Right atrium auricular region (tissue), 2 donors: ENCODE measurements around the gene BICDL2. TPM values are rescaled to one million over a fixed set of nuclear protein-coding genes. Genes with fewer than 3 reads are reported as not detected.

ENCODE experiments used
- DNase-seq: peaks from one replicate; pipeline ENCODE4 v3.0.0-alpha.2; 2019; ENCODE audit warnings: low spot score
- H3K27ac ChIP-seq, 2 donors: fragments of 200-600 bp; sonication (generic); 1 replicate in 1 of 2; 2 replicates in 1 of 2; pipeline ENCODE4 v1.5.1; 2016 to 2019
- H3K27me3 ChIP-seq, 2 donors: fragments of 200-600 bp; sonication (generic); one replicate each; pipeline versions ENCODE4 v1.5.1 to v1.6.0; 2017 to 2019
- H3K36me3 ChIP-seq: fragments of 200-600 bp; sonication (generic); one replicate; pipeline ENCODE4 v1.5.1; 2016
- H3K4me1 ChIP-seq, 2 donors: fragments of 200-600 bp; sonication (generic); one replicate each; pipeline versions ENCODE4 v1.5.1 to v1.6.0; 2017 to 2019
- H3K4me3 ChIP-seq, 2 donors: fragments of 200-600 bp; sonication (generic); 1 replicate in 1 of 2; 2 replicates in 1 of 2; pipeline ENCODE4 v1.5.1; 2017 to 2019; ENCODE audit warnings: mild to moderate bottlenecking in 1 of 2, moderate library complexity in 1 of 2
- H3K9me3 ChIP-seq, 2 donors: fragments of 200-600 bp; sonication (generic); one replicate each; pipeline ENCODE4 v1.5.1; 2019
- total RNA-seq, 2 donors: library from RNA; depleted of rRNA; stranded (reverse); fragments of >200 nt; gene quantifications; one replicate each; pipeline ENCODE4 v1.1.0, GENCODE V29; 2016
- TF ChIP-seq, protein P1 (sequence below), 2 donors: fragments of 200-600 bp; sonication (generic); IDR thresholded peaks; one replicate each; pipeline ENCODE4 v1.5.1; 2019; ENCODE audit warnings: antibody characterized with exemption in 2 of 2

Gene BICDL2
- total RNA-seq, 2 donors from 2014 or later: 0.28 TPM; not detected in 1

DNA sequence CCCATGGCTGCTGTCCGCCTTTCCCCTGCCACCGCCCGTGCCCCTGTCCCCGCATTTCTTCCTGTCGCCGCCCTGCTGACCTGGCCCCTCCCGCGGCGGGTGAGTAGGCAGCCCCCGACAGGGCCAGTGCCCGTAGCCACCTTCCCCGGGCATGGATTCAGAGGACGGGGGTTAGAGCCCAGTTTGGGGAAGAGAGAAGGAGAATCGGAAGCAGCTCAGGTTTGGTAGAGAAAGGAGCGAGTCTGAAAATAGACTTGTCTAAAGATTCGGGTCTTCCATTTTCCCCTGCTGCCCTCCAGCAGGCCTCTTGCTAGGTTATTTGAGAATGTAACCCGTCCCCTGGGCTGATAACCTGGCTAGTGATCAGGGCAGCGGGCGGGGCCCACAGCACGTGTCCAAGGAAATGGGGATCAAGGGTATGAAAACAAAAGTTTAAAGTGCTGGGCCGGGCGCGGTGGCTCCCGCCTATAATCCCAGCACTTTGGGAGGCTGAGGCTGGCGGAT, 31.9 kb downstream of the BICDL2 start:
- Histone ChIP-seq H3K4me1 (peaks cover 0 to 5% of the 10 kb centered on the region in 2 donors), H3K27ac (peak overlapping the region in 1 of 2 donors; percentile 51), H3K27me3 (peaks cover 0 to 16% of the 10 kb centered on the region in 2 donors), H3K36me3 (no peaks in the 10 kb centered on the region), H3K9me3 (no peaks in the 10 kb centered on the region), H3K4me3 (peak overlapping the region; percentile 32 to 45)
- TF ChIP-seq, protein P1, sequence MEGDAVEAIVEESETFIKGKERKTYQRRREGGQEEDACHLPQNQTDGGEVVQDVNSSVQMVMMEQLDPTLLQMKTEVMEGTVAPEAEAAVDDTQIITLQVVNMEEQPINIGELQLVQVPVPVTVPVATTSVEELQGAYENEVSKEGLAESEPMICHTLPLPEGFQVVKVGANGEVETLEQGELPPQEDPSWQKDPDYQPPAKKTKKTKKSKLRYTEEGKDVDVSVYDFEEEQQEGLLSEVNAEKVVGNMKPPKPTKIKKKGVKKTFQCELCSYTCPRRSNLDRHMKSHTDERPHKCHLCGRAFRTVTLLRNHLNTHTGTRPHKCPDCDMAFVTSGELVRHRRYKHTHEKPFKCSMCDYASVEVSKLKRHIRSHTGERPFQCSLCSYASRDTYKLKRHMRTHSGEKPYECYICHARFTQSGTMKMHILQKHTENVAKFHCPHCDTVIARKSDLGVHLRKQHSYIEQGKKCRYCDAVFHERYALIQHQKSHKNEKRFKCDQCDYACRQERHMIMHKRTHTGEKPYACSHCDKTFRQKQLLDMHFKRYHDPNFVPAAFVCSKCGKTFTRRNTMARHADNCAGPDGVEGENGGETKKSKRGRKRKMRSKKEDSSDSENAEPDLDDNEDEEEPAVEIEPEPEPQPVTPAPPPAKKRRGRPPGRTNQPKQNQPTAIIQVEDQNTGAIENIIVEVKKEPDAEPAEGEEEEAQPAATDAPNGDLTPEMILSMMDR (IDR thresholded peaks at IDR 0.05): no peak
- DNase-seq: no peak

DNA sequence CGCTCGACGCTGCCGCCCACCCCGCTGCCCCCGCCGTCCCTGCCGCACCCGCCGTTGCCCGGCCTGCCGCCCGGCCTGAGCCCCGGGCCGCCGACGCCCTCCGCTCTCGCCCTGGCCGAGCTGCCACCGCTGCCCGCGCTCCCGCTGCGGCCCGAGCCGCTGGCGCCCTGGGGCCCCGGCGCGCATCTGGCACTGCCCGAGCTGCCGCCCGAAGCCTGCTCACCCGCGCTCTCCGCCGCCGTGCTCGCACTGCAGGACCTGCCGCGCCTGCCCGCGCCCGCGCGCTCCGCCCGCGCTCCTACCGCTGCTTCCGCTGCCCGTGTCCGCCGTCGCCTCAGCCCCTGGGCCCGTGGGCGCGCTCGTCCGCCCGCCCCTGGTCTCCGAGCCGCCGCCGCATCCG, 32.4 kb downstream of the BICDL2 start:
- H3K9me3 ChIP-seq: no peaks in the 10 kb centered on the region
- H3K27ac ChIP-seq: no peak overlapping the region
- H3K36me3 ChIP-seq: no peaks in the 10 kb centered on the region
- H3K27me3 ChIP-seq: peaks cover 0 to 16% of the 10 kb centered on the region in 2 donors
- TF ChIP-seq, protein P1 (IDR thresholded peaks at IDR 0.05): no peak
- no peak for DNase-seq
- peaks cover 0 to 5% of the 10 kb centered on the region in 2 donors for H3K4me1 ChIP-seq
- H3K4me3 ChIP-seq: peak overlapping the region in 1 of 2 donors; percentile 27

DNA sequence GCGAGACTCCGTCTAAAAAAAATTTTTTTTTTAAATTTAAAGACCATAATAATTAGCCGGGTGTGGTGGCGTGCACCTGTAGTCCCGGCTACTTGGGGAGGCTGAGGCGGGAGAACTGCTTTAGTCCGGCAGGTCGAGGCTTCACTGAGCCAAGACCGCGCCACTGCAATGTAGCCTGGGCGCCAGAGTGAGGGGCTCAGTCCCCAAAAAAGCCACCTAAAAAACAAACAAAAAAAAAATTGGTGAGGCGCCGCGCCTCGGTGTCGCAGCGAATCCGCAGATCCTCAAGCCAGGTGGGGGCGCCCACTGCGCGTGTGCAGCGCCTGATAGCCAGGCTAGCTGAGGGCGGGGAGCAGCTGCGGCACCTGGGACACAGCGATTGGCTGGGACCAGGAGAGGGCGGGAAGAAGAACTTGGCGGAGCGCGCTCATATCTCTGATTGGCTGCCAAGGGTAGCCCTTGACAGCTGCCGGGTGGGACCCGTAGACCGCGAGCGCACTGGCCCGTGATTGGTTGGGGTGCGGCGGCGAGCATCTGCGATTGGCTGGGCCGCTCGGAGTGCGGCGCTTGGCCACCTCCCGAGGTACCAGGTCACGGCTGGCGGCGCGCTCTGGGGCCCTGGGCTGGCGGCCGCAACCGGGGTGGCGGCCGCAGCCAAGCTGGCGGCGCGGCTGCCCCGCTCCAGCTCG, 33.0 kb downstream of the BICDL2 start:
- Histone ChIP-seq H3K4me1 (peaks cover 0 to 5% of the 10 kb centered on the region in 2 donors), H3K27me3 (peaks cover 0 to 13% of the 10 kb centered on the region in 2 donors), H3K36me3 (no peaks in the 10 kb centered on the region), H3K4me3 (peak overlapping the region in 1 of 2 donors; percentile 27), H3K9me3 (no peaks in the 10 kb centered on the region), H3K27ac (no peak overlapping the region)
- DNase-seq: peak; percentile 96
- TF ChIP-seq, protein P1 (IDR thresholded peaks at IDR 0.05): peak; percentile 16 to 76

DNA sequence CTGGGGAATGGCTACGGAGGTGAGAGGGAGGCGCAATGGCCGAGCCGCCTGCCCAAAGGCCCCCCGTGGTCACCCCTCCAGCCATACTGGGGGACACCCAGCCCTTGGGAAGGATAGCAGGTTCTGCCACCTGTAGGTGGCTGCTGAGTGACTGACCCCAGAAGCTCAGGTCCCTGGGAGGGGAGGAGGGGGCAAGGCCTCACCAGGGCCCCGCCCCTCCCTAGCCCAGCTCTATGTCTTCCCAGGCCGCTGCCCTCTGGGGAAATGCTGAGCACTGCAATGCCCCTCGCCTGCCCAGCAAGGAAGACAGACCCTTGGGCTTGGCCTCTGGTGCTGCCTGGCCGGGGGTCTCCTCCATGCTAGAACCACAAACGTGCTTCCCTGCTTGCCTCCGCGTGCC, 35.4 kb downstream of the BICDL2 start:
- DNase-seq: no peak
- no peaks in the 10 kb centered on the region for H3K9me3 ChIP-seq
- H3K4me1 ChIP-seq: peaks cover 0 to 5% of the 10 kb centered on the region in 2 donors
- peaks cover 0 to 6% of the 10 kb centered on the region in 2 donors for H3K27me3 ChIP-seq
- H3K4me3 ChIP-seq: no peak overlapping the region
- H3K27ac ChIP-seq: no peak overlapping the region
- H3K36me3 ChIP-seq: no peaks in the 10 kb centered on the region
- TF ChIP-seq, protein P1 (IDR thresholded peaks at IDR 0.05): no peak

DNA sequence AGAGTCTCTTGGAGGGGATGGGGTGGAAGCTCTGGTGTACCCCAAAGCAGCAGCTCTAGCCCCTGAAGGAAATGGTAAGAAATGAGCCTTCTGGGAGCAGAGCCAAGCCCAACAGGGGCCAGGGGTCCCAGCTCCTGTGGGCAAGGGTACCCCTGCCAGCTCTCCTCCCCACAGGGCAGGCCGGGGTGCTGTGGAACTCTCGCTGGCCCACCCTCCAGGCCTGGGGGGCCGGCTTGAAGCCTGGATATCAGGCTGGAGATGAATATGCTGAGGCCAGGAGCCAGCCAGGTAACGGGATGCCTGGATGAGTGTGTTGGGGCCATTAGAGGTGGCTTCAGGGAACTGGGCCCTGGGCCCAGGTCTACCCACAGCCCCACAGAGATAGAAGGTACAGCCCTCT, 36.2 kb downstream of the BICDL2 start:
- TF ChIP-seq, protein P1 (IDR thresholded peaks at IDR 0.05): no peak
- no peak for DNase-seq
- no peak overlapping the region for H3K4me3 ChIP-seq
- no peaks in the 10 kb centered on the region for H3K9me3 ChIP-seq
- H3K27ac ChIP-seq: no peak overlapping the region
- H3K27me3 ChIP-seq: no peaks in the 10 kb centered on the region
- H3K36me3 ChIP-seq: no peaks in the 10 kb centered on the region
- peaks cover 0 to 5% of the 10 kb centered on the region in 2 donors for H3K4me1 ChIP-seq
